Keratinocyte (primary cell): ENCODE measurements around the gene RBP5. TPM values are rescaled to one million over a fixed set of nuclear protein-coding genes. Genes with fewer than 3 reads are reported as not detected.

Experiments
- DNase-seq: peaks from one replicate; pipeline ENCODE4 v3.0.0-alpha.2; 2011; ENCODE audit warnings: low read depth, missing footprints, low spot score
- FAIRE-seq: peaks from 2 replicates; lab custom pipeline; 2011; peaks lifted over from hg19 to GRCh38; lab: Jason Lieb, UNC
- H2AFZ ChIP-seq: 2 replicates; pipeline ENCODE4 v1.6.0; 2012; ENCODE audit warnings: low read length, control low read depth, inconsistent platforms; ENCODE audit not compliant: control insufficient read depth
- H3K27ac ChIP-seq: 2 replicates; pipeline ENCODE4 v1.5.1; 2011; ENCODE audit warnings: low read length; ENCODE audit not compliant: control insufficient read depth, insufficient read depth
- H3K27me3 ChIP-seq: 3 replicates; pipeline ENCODE4 v1.6.0; 2011; ENCODE audit warnings: low read length; ENCODE audit not compliant: control insufficient read depth, insufficient read depth; ENCODE audit errors: extremely low read depth
- H3K36me3 ChIP-seq, 2 experiments: 2 replicates in 1 of 2; 3 replicates in 1 of 2; pipeline ENCODE4 v1.5.1; 2011; ENCODE audit warnings: low read length in 2 of 2, mild to moderate bottlenecking in 1 of 2; ENCODE audit not compliant: control insufficient read depth in 2 of 2, insufficient read depth in 2 of 2; ENCODE audit errors: extremely low read depth in 1 of 2
- H3K4me1 ChIP-seq: 3 replicates; pipeline ENCODE4 v1.5.1; 2011; ENCODE audit warnings: low read length; ENCODE audit not compliant: control insufficient read depth, insufficient read depth; ENCODE audit errors: extremely low read depth
- H3K4me2 ChIP-seq: 3 replicates; pipeline ENCODE4 v1.6.0; 2011; ENCODE audit warnings: low read depth, low read length; ENCODE audit not compliant: control insufficient read depth, insufficient read depth; ENCODE audit errors: extremely low read depth
- H3K4me3 ChIP-seq, 3 experiments: fragments of 200-600 bp in 1 of 3; sonication (generic) in 1 of 3; 2 replicates in 2 of 3; 3 replicates in 1 of 3; pipeline ENCODE4 v1.5.1; 2011 to 2016; ENCODE audit warnings: low read length in 3 of 3, mild to moderate bottlenecking in 3 of 3, control low read depth in 2 of 3, inconsistent platforms in 1 of 3, low read depth in 1 of 3, mixed read lengths in 1 of 3, mixed run types in 1 of 3, moderate library complexity in 1 of 3; ENCODE audit not compliant: control insufficient read depth in 2 of 3, insufficient read depth in 2 of 3; ENCODE audit errors: extremely low read depth in 1 of 3
- H3K79me2 ChIP-seq: 2 replicates; pipeline ENCODE4 v1.6.0; 2012; ENCODE audit warnings: low read length; ENCODE audit not compliant: control insufficient read depth, insufficient read depth
- H3K9ac ChIP-seq: 3 replicates; pipeline ENCODE4 v1.6.0; 2011; ENCODE audit warnings: low read length; ENCODE audit not compliant: control insufficient read depth, insufficient read depth; ENCODE audit errors: extremely low read depth
- H3K9me1 ChIP-seq: 3 replicates; pipeline ENCODE4 v1.6.0; 2011; ENCODE audit warnings: low read length; ENCODE audit not compliant: control insufficient read depth, insufficient read depth; ENCODE audit errors: extremely low read depth
- H3K9me3 ChIP-seq: 2 replicates; pipeline ENCODE4 v1.5.1; 2012; ENCODE audit warnings: low read depth, low read length; ENCODE audit not compliant: control insufficient read depth
- H4K20me1 ChIP-seq: 3 replicates; pipeline ENCODE4 v1.6.0; 2011; ENCODE audit warnings: low read length; ENCODE audit not compliant: control insufficient read depth, insufficient read depth; ENCODE audit errors: extremely low read depth
- CTCF ChIP-seq, 3 experiments: IDR thresholded peaks in 1 of 3; conservative IDR thresholded peaks in 1 of 3; optimal IDR thresholded peaks in 1 of 3; 2 replicates in 2 of 3; 3 replicates in 1 of 3; pipeline versions ENCODE3 to v1.5.1; 2011; ENCODE audit warnings: low read length in 3 of 3, mild to moderate bottlenecking in 3 of 3, moderate library complexity in 2 of 3, control low read depth in 1 of 3, inconsistent platforms in 1 of 3; ENCODE audit not compliant: insufficient read depth in 2 of 3; ENCODE audit errors: extremely low read depth in 1 of 3
- EZH2 ChIP-seq: IDR thresholded peaks from one replicate; pipeline ENCODE4 v1.6.1; 2012; ENCODE audit warnings: inconsistent platforms, mild to moderate bottlenecking, low read length, moderate library complexity
- dilution Hi-C: fragments of 300-500 bp; cut with MboI; formaldehyde crosslinking; loops from one replicate; pipeline ENCODE4 v1.7.0; 2020; ENCODE audit warnings: low sequenced_read_pairs; ENCODE audit not compliant: extremely low pct_ligation_motif_present
- polyA plus RNA-seq, 5 experiments: library from polyadenylated mRNA; depleted of rRNA in 3 of 5; stranded (reverse) in 3 of 5; stranded (forward) in 1 of 5; unstranded in 1 of 5; fragments of >200 nt; gene quantifications; 1 replicate in 1 of 5; 2 replicates in 3 of 5; 3 replicates in 1 of 5; pipeline versions ENCODE4 v1.2.1 to v1.2.3, GENCODE V29; 2011 to 2012; ENCODE audit warnings: missing spikeins in 2 of 5, low read depth in 1 of 5, low replicate concordance in 1 of 5

Gene RBP5
- polyA plus RNA-seq, 1 donor (not counting 4 experiments of a cell fraction or from before 2014, with no cell fraction given) = not detected

DNA sequence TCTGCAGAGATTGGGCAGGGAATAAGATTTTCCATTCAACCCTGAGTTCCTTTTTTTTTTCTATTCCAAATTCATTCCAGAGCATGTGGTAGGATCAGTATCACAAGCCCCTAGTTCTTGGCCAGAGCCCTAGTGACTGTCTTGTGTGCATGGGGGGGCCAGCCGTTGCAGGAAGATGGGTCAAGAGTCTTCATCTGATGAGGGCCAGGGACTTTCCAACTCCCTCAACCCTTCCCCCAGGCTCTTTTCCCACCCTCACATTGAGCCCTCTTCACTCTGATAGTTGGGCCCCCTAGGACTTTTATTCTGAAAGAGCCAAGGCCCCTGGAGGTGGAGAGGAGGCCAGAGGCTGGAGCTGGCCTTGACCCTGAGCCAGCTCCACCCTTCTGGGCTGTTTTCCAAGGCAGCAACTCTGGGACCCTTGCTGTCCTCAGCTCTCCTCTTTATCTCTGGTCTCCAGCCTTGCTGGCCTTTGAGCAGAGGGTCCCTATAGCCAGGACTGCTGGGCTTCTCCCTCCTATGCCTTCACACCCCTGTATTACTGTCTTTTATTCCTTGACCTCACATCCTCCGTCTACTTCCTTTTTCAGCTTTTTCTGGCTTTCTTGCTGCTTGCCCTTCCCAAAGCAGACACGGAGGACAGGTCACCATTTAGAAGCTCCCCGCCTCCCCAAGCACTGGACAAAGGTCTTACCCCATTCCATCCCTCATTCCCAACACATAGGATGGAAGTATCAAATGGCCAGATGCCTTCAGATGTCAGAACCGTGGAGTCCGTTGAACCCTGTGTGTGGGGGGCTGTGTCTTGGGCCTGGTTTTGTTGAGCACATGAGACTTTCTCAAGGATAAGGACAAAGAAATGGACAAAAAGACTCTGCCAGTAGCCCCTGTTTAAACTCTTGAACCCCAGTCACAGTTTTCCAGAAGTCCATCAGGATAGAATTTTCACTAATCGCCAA is 5.6 kb downstream of the RBP5 start:
- no peak overlapping the region for H3K4me2 ChIP-seq
- FAIRE-seq = no peak
- dilution Hi-C loops = no loop called here

GRCh38 chr12:7121324-7121723 is 7.4 kb downstream of the RBP5 start:
- no peaks in the 10 kb centered on the region for H3K79me2 ChIP-seq
- no peak overlapping the region for H3K4me3 ChIP-seq
- no peak for DNase-seq
- H2AFZ ChIP-seq = no peak overlapping the region
- H4K20me1 ChIP-seq = no peaks in the 10 kb centered on the region
- dilution Hi-C loops = no loop called here
- H3K9me1 ChIP-seq = no peaks in the 10 kb centered on the region
- H3K36me3 ChIP-seq = peaks cover 11 to 16% of the 10 kb centered on the region in 2 experiments
- H3K4me2 ChIP-seq = no peak overlapping the region
- H3K4me1 ChIP-seq = no peaks in the 10 kb centered on the region
- H3K9ac ChIP-seq = no peak overlapping the region
- TF ChIP-seq CTCF (optimal IDR thresholded peaks at IDR 0.05 in 1 of 3, IDR thresholded peaks at IDR 0.05 in 1 of 3, conservative IDR thresholded peaks at IDR 0.05 in 1 of 3; ENCODE audit: extremely low read depth in 1 of 3, insufficient read depth in 2 of 3, low read length in 3 of 3) = no peak
- TF ChIP-seq EZH2 = no peak
- no peak overlapping the region for H3K27ac ChIP-seq
- no peaks in the 10 kb centered on the region for H3K27me3 ChIP-seq
- H3K9me3 ChIP-seq = no peaks in the 10 kb centered on the region
- FAIRE-seq = no peak

More for the DNA sequence above, 5.6 kb downstream of the RBP5 start:
- H3K9me3 ChIP-seq = no peaks in the 10 kb centered on the region
- H3K36me3 ChIP-seq = peaks cover 8% of the 10 kb centered on the region in 2 experiments
- no peaks in the 10 kb centered on the region for H3K27me3 ChIP-seq
- no peak overlapping the region for H3K27ac ChIP-seq
- no peak overlapping the region for H3K4me3 ChIP-seq
- no peaks in the 10 kb centered on the region for H3K79me2 ChIP-seq
- H3K4me1 ChIP-seq = no peaks in the 10 kb centered on the region
- H3K9ac ChIP-seq = no peak overlapping the region
- H3K9me1 ChIP-seq = no peaks in the 10 kb centered on the region
- TF ChIP-seq CTCF (optimal IDR thresholded peaks at IDR 0.05 in 1 of 3, IDR thresholded peaks at IDR 0.05 in 1 of 3, conservative IDR thresholded peaks at IDR 0.05 in 1 of 3; ENCODE audit: extremely low read depth in 1 of 3, insufficient read depth in 2 of 3, low read length in 3 of 3) (no peak), EZH2 (no peak)
- DNase-seq = no peak
- no peaks in the 10 kb centered on the region for H4K20me1 ChIP-seq
- H2AFZ ChIP-seq = no peak overlapping the region
